Motor neuron (in vitro differentiated cells): ENCODE results near the gene HARBI1. TPM values are rescaled to one million over a fixed set of nuclear protein-coding genes. Genes with fewer than 3 reads are reported as not detected.

ENCODE experiments used
- ATAC-seq, 8 experiments: fragments of 200-7000 bp; cut with Tn5 transposase; replicated peaks in 6 of 8; 2 replicates each; pipeline ENCODE4 v1.8.0; 2021; ENCODE audit warnings: mild to moderate bottlenecking in 8 of 8, moderate library complexity in 8 of 8
- H3K27ac ChIP-seq, 2 donors: fragments of 250-450 bp; sonication (Bioruptor Pico); 2 replicates each; pipeline ENCODE4 v1.9.0; 2021; ENCODE audit warnings: antibody characterized with exemption in 2 of 2, mild to moderate bottlenecking in 2 of 2, moderate library complexity in 1 of 2
- H3K4me1 ChIP-seq, 2 donors: fragments of 250-450 bp; sonication (Bioruptor Pico); replicated peaks in 1 of 2; 2 replicates each; pipeline ENCODE4 v1.6.1; 2021; ENCODE audit warnings: antibody characterized with exemption in 2 of 2, mild to moderate bottlenecking in 2 of 2, moderate library complexity in 1 of 2
- H3K4me3 ChIP-seq, 5 donors: fragments of 250-450 bp; sonication (Bioruptor Pico); 2 replicates each; pipeline ENCODE4 v1.9.0; 2021; ENCODE audit warnings: antibody characterized with exemption in 5 of 5, mild to moderate bottlenecking in 5 of 5, moderate library complexity in 4 of 5
- WGBS, 10 experiments: fragments of 450-650 bp; shearing (Covaris generic); methylation state at CpG; one replicate each; pipeline ENCODE4 v1.0.0; 2022; 5-methylcytosine and 5-hydroxymethylcytosine counted together
- in situ Hi-C, 9 experiments: fragments of 400-800 bp; cut with MboI; loops; one replicate each; pipeline ENCODE4 v1.15.0; 2021; ENCODE audit warnings: low sequenced_read_pairs in 9 of 9, low pct_unique_long_range_greater_than_20kb in 2 of 9; ENCODE audit not compliant: unreplicated experiment in 9 of 9
- total RNA-seq, 8 experiments: library from RNA; unstranded; fragments of 300-600 nt; gene quantifications; 2 replicates each; pipeline versions ENCODE4 v1.2.3 to v1.2.4, GENCODE V29; 2022

HARBI1 gene
- total RNA-seq, 8 experiments from 2014 or later: 3.9 to 9.8 (median 7.7) TPM

GRCh38 chr11:46553814-46554212 is 63.2 kb downstream of the HARBI1 start:
- Histone ChIP-seq H3K27ac (no peak overlapping the region), H3K4me1 (peaks cover 6 to 11% of the 10 kb centered on the region in 2 donors), H3K4me3 (no peak overlapping the region)
- peak in 7 of 8 experiments; percentile 9 to 64 (median 24) for ATAC-seq
- in situ Hi-C loops: no loop called here
- WGBS, 10 experiments: 0 to 100% (median 54%) methylated on average over 1 of the region's 1 CpG; no CpG with 5 or more reads in 4 of the 10 experiments

Other genes with a start within 250 kb of the HARBI1 start
- 100 to 1,000 TPM; 151 to 662 (median 242) TPM for gene MDK, start 235.6 kb downstream of the HARBI1 start, total RNA-seq
- gene CHRM4, start 225.5 kb downstream of the HARBI1 start, total RNA-seq: 1 to 10 TPM in 7 of 8 experiments, under 1 TPM in 1; 0.76 to 3.8 (median 1.5) TPM
- gene AMBRA1, start 23.2 kb downstream of the HARBI1 start, total RNA-seq: 10 to 100 TPM; 20.2 to 44.3 (median 24.9) TPM
- gene ATG13, start 326 bp upstream of the HARBI1 start, total RNA-seq: 100 to 1,000 TPM in 1 of 8 experiments, 10 to 100 TPM in 7; 39.9 to 105 (median 65.6) TPM
- 10 to 100 TPM; 15.1 to 48.9 (median 29.9) TPM for gene ARHGAP1, start 83.4 kb upstream of the HARBI1 start, total RNA-seq
- gene ZNF408, start 83.8 kb upstream of the HARBI1 start, total RNA-seq: 10 to 100 TPM in 7 of 8 experiments, 1 to 10 TPM in 1; 9.5 to 15.6 (median 12.8) TPM
- gene F2, start 102.0 kb upstream of the HARBI1 start, total RNA-seq: 1 to 10 TPM in 1 of 8 experiments, under 1 TPM in 1, not detected in 6; 0.14 to 1.1 TPM
- 100 to 1,000 TPM in 2 of 8 experiments, 10 to 100 TPM in 6; 37.8 to 127 (median 93.5) TPM for gene CKAP5, start 229.1 kb upstream of the HARBI1 start, total RNA-seq